Upper lobe of left lung (tissue), 4 donors: ENCODE data around the gene DNAJB7.

Source experiments
- POLR2AphosphoS5 ChIP-seq, 2 donors: sonication (generic); formaldehyde crosslinking; IDR thresholded peaks; one replicate each; pipeline ENCODE4 v1.5.1; 2017; ENCODE audit warnings: antibody characterized with exemption in 2 of 2
- TF ChIP-seq, protein P1 (sequence below), 6 experiments: fragments of 450-650 bp in 4 of 6; fragments of 200-600 bp in 2 of 6; sonication (generic) in 2 of 6; IDR thresholded peaks; one replicate each; pipeline ENCODE4 v1.5.1; 2016 to 2019; ENCODE audit warnings: antibody characterized with exemption in 6 of 6

DNA sequence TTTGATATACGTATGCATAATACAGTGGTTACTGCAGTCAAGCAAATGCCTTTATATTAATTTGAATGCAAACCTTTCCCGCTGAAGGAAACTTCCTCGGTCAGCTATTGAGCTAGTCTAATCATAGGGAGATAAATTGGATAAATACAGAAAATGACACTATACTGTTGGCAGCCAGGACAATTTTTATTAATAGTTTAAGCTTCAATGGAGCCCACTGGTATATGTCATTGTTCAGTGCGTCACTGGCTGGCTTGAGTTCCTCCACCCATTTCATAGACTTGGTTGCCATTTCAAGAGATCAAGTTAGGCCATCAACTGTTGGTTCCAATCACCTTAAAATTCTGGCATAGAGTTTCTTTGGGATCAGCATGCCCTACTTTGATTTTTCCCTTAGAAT, 32.5 kb upstream of the DNAJB7 start:
- TF ChIP-seq, protein P1, sequence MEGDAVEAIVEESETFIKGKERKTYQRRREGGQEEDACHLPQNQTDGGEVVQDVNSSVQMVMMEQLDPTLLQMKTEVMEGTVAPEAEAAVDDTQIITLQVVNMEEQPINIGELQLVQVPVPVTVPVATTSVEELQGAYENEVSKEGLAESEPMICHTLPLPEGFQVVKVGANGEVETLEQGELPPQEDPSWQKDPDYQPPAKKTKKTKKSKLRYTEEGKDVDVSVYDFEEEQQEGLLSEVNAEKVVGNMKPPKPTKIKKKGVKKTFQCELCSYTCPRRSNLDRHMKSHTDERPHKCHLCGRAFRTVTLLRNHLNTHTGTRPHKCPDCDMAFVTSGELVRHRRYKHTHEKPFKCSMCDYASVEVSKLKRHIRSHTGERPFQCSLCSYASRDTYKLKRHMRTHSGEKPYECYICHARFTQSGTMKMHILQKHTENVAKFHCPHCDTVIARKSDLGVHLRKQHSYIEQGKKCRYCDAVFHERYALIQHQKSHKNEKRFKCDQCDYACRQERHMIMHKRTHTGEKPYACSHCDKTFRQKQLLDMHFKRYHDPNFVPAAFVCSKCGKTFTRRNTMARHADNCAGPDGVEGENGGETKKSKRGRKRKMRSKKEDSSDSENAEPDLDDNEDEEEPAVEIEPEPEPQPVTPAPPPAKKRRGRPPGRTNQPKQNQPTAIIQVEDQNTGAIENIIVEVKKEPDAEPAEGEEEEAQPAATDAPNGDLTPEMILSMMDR (IDR thresholded peaks at IDR 0.05) = no peak
- TF ChIP-seq POLR2AphosphoS5 (IDR thresholded peaks at IDR 0.05) = no peak
